ENCODE results near the gene ZBTB22.
"Not testable (repeated sequence)": the region's sequence is repeated elsewhere in the genome, so short reads cannot be mapped to it uniquely, and the experiment has no call there.

- TF ChIP-seq CTCF (optimal IDR thresholded peaks at IDR 0.05 in 1 of 3, IDR thresholded peaks at IDR 0.05 in 1 of 3, conservative IDR thresholded peaks at IDR 0.05 in 1 of 3; ENCODE audit: extremely low read depth in 1 of 3, insufficient read depth in 2 of 3, low read length in 3 of 3); EZH2 (IDR thresholded peaks at IDR 0.05; ENCODE audit: low read length): not testable (repeated sequence)
These were observed 38.3 kb upstream of the ZBTB22 start for GRCh38 chr6:33355860-33356259.
